Left ventricle myocardium inferior (tissue), 1 donor: ENCODE data around the gene HIGD2B. TPM values are rescaled to one million over a fixed set of nuclear protein-coding genes. Genes with fewer than 3 reads are reported as not detected.

Experiments
- DNase-seq: peaks from one replicate; pipeline ENCODE4 v3.0.0-alpha.2; 2020
- H3K27ac ChIP-seq: fragments of 200-600 bp; replicated peaks from 2 replicates; pipeline ENCODE4 v1.8.0; 2021
- H3K27me3 ChIP-seq: fragments of 200-600 bp; 2 replicates; pipeline ENCODE4 v1.8.0; 2021; ENCODE audit warnings: low read depth
- H3K36me3 ChIP-seq: fragments of 200-600 bp; 2 replicates; pipeline ENCODE4 v1.8.0; 2021
- H3K4me1 ChIP-seq: fragments of 200-600 bp; 2 replicates; pipeline ENCODE4 v1.8.0; 2021
- H3K4me3 ChIP-seq: fragments of 200-600 bp; 2 replicates; pipeline ENCODE4 v1.8.0; 2021; ENCODE audit warnings: mild to moderate bottlenecking, moderate library complexity
- H3K9me3 ChIP-seq: fragments of 200-600 bp; replicated peaks from 2 replicates; pipeline ENCODE4 v1.8.0; 2021
- intact Hi-C: fragments of 100-400 bp; cut with micrococcal nuclease; formaldehyde crosslinking; loops from one replicate; pipeline ENCODE4 v1.11.0; 2022
- long read RNA-seq: library from polyadenylated mRNA; unstranded; transcript quantifications from one replicate; pipeline ENCODE4 v2.0.0, GENCODE V29; 2021
- total RNA-seq: library from RNA; stranded (reverse); fragmentation: NEBNext Ultra II Directional; extraction: Animal tissue kit (Norgen Biotek cat#: 25700); gene quantifications from one replicate; pipeline ENCODE4 v1.2.1, GENCODE V29; 2021
- TF ChIP-seq, protein P1 (sequence below): fragments of 200-600 bp; IDR thresholded peaks from 2 replicates; pipeline ENCODE4 v1.8.0; 2021; ENCODE audit warnings: antibody characterized with exemption, mild to moderate bottlenecking, borderline replicate concordance
- donor health status: DM: no; HTN: yes; CAD: no; lungs with severe emphysema.

Gene HIGD2B, protein sequence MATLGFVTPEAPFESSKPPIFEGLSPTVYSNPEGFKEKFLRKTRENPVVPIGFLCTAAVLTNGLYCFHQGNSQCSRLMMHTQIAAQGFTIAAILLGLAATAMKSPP
- total RNA-seq, result not detected
- long read RNA-seq, result 0 reads

- DNase-seq, result peak; percentile 88
- Histone ChIP-seq H3K27me3 (no peaks in the 10 kb centered on the region), H3K4me3 (peak within 1 kb of the TSS; percentile 81), H3K9me3 (no peaks in the 10 kb centered on the region), H3K4me1 (peaks cover 25% of the 10 kb centered on the region), H3K36me3 (no peaks in the 10 kb centered on the region), H3K27ac (peak within 1 kb of the TSS; percentile 90)
- intact Hi-C loops, result no loop called here
- TF ChIP-seq, protein P1, sequence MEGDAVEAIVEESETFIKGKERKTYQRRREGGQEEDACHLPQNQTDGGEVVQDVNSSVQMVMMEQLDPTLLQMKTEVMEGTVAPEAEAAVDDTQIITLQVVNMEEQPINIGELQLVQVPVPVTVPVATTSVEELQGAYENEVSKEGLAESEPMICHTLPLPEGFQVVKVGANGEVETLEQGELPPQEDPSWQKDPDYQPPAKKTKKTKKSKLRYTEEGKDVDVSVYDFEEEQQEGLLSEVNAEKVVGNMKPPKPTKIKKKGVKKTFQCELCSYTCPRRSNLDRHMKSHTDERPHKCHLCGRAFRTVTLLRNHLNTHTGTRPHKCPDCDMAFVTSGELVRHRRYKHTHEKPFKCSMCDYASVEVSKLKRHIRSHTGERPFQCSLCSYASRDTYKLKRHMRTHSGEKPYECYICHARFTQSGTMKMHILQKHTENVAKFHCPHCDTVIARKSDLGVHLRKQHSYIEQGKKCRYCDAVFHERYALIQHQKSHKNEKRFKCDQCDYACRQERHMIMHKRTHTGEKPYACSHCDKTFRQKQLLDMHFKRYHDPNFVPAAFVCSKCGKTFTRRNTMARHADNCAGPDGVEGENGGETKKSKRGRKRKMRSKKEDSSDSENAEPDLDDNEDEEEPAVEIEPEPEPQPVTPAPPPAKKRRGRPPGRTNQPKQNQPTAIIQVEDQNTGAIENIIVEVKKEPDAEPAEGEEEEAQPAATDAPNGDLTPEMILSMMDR, result peak; percentile 8
These were observed at the start of gene HIGD2B, which contains the start of gene BBS4 for GRCh38 chr15:72685925-72686794. TSS of gene HIGD2B (minus strand) at chr15:72686182. CDS start at chr15:72676374, 9,808 bp downstream. TSS of gene BBS4 (plus strand) at chr15:72686207. CDS start at chr15:72686228, 21 bp downstream.

DNA sequence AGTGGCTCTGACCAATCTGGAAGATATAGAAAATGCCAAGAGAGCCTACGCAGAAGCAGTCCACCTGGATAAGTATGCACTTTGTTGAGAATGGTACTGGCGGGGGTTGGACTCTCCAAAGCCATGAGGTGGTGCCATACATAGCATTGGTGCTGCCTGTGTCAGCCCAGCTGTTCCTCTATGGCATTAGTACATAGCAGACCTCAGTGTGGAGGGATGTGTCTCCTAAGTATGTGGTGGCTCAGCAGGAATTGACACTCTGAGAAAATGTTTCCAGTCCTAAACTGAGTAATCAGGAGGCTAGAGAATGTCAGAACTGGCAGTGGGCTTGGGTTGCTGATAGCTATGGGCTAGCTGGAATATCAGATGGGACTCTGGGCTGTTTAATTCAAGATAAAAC, 49.1 kb upstream of the HIGD2B start:
- DNase-seq, result no peak
- TF ChIP-seq, protein P1, result no peak
- no peaks in the 10 kb centered on the region for H3K4me1 ChIP-seq
- no peaks in the 10 kb centered on the region for H3K27me3 ChIP-seq
- intact Hi-C loops, result no loop called here
- H3K9me3 ChIP-seq, result no peaks in the 10 kb centered on the region
- peaks cover 88% of the 10 kb centered on the region for H3K36me3 ChIP-seq
- no peak overlapping the region for H3K4me3 ChIP-seq
- H3K27ac ChIP-seq, result no peak overlapping the region

DNA sequence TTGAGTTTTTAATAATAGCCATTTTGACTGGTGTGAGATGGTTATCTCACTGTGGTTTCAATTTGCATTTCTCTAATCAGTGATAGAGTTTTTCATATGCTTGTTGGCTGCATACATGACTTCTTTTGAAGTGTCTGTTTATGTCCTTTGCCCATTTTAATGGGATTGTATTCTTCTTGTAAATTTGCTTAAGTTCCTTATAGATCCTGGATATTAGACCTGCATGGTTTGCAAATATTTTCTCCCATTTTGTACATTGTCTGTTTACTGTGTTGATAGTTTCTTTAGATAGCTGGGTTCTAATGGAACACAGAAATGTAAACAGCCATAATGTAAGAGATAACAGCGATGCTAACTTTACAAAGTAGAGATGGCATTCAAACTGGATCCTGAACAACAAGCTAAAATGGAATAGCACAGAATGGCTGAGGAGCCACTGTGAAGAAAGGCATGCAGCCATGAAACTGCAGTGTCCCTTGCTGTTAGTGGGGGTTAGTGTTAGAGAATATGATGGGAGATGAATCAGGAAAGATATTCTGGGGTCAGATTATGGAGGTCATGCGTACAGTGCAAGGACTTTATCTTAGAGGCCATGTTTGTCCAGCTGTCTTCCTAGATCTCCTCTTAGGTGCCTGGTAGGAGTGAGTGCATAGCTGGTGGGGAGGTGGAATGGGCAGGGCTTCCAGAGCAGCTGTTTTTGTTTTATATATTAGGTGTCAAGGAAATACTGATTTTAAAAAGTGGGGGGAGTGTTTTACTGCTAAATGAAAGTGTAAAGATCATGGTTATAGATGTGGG, 48.2 kb upstream of the HIGD2B start:
- no peak overlapping the region for H3K4me3 ChIP-seq
- no peak overlapping the region for H3K27ac ChIP-seq
- no peaks in the 10 kb centered on the region for H3K9me3 ChIP-seq
- DNase-seq, result no peak
- H3K4me1 ChIP-seq, result no peaks in the 10 kb centered on the region
- intact Hi-C loops, result no loop called here
- no peaks in the 10 kb centered on the region for H3K27me3 ChIP-seq
- TF ChIP-seq, protein P1, result no peak
- peaks cover 85% of the 10 kb centered on the region for H3K36me3 ChIP-seq

DNA sequence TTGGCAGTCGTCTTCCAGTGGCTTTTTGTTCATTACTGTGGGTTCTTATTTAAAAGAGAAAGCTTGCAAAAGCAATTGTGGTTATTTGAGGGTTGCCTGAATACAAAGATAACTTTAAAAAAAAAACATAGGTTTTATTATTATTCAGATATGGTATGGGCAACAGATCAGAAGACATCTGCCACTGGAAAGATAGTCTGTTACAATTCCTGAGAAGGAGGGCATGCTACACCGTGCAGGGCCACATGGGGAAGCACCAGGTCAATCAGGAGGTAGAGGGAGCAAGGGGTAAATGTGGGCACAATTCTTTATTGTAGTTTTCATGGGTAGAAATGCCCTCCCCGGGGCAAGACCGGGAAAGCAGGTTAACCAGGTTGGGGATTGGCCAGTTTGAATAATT, 46.5 kb upstream of the HIGD2B start:
- Histone ChIP-seq H3K27me3 (no peaks in the 10 kb centered on the region), H3K36me3 (peaks cover 73% of the 10 kb centered on the region)

DNA sequence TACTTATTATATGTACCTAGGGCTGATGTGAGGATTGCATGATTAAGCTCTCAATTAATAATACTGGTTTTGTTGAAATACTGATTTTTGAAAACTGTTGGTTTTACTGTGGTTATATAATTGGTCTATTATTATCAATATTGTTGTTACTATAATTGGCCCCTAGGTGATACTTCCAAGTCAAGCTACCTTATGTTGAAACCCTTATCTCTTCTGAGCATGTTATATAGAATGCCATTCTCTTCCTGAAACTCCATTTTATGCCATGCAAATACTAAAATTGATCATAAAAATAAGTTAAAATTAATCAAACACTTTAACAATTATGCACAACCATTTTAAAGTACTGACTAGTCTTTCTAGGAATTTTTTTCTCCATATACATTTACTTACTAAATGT, 46.1 kb upstream of the HIGD2B start:
- H3K27me3 ChIP-seq, result no peaks in the 10 kb centered on the region
- no peak overlapping the region for H3K27ac ChIP-seq
- no peak overlapping the region for H3K4me3 ChIP-seq
- intact Hi-C loops, result no loop called here
- peaks cover 72% of the 10 kb centered on the region for H3K36me3 ChIP-seq
- no peaks in the 10 kb centered on the region for H3K4me1 ChIP-seq
- no peak for DNase-seq
- TF ChIP-seq, protein P1, result no peak
- no peaks in the 10 kb centered on the region for H3K9me3 ChIP-seq

More for the DNA sequence above, 46.5 kb upstream of the HIGD2B start:
- Histone ChIP-seq H3K9me3 (no peaks in the 10 kb centered on the region), H3K4me1 (no peaks in the 10 kb centered on the region), H3K27ac (no peak overlapping the region), H3K4me3 (no peak overlapping the region)
- TF ChIP-seq, protein P1, result no peak
- no peak for DNase-seq
- intact Hi-C loops, result no loop called here
